H9 (cell line): Measurements from ENCODE around the gene YBX3. TPM values are rescaled to one million over a fixed set of nuclear protein-coding genes. Genes with fewer than 3 reads are reported as not detected.

Source experiments
- DNase-seq: peaks from one replicate; pipeline ENCODE4 v3.0.0-alpha.2; 2017
- H2AFZ ChIP-seq: one replicate; pipeline ENCODE4 v1.6.1; 2013; ENCODE audit warnings: mild to moderate bottlenecking, low read length, control low read depth, moderate library complexity
- H2AK5ac ChIP-seq: 2 replicates; pipeline ENCODE4 v1.6.1; 2013; ENCODE audit warnings: low read length, control low read depth, mixed read lengths; ENCODE audit not compliant: insufficient read length
- H2BK120ac ChIP-seq: one replicate; pipeline ENCODE4 v1.6.1; 2013; ENCODE audit warnings: low read depth, mild to moderate bottlenecking, low read length, control low read depth, inconsistent platforms; ENCODE audit not compliant: poor library complexity, severe bottlenecking
- H2BK12ac ChIP-seq: 2 replicates; pipeline ENCODE4 v1.6.1; 2013; ENCODE audit warnings: low read length, control low read depth, mixed read lengths, low read depth; ENCODE audit not compliant: insufficient read length
- H2BK15ac ChIP-seq: 2 replicates; pipeline ENCODE4 v1.6.1; 2013; ENCODE audit warnings: low read depth, low read length, control low read depth
- H2BK20ac ChIP-seq: one replicate; pipeline ENCODE4 v1.6.1; 2013; ENCODE audit warnings: low read depth, mild to moderate bottlenecking, low read length, control low read depth, inconsistent platforms; ENCODE audit not compliant: poor library complexity, severe bottlenecking
- H2BK5ac ChIP-seq: 2 replicates; pipeline ENCODE4 v1.6.1; 2013; ENCODE audit warnings: low read length, control low read depth, mixed read lengths; ENCODE audit not compliant: insufficient read length
- H3K14ac ChIP-seq: 2 replicates; pipeline ENCODE4 v1.6.1; 2013; ENCODE audit warnings: low read length, control low read depth; ENCODE audit not compliant: insufficient read depth
- H3K18ac ChIP-seq: 2 replicates; pipeline ENCODE4 v1.6.1; 2013; ENCODE audit warnings: low read depth, mild to moderate bottlenecking, mixed read lengths, low read length, control low read depth; ENCODE audit not compliant: insufficient read length
- H3K23ac ChIP-seq: 2 replicates; pipeline ENCODE4 v1.6.1; 2013; ENCODE audit warnings: low read length, control low read depth, mixed read lengths, low read depth; ENCODE audit not compliant: insufficient read length
- H3K23me2 ChIP-seq: 2 replicates; pipeline ENCODE4 v1.6.1; 2013; ENCODE audit warnings: low read depth, mild to moderate bottlenecking, mixed read lengths, low read length, control low read depth; ENCODE audit not compliant: insufficient read length, poor library complexity, severe bottlenecking
- H3K27ac ChIP-seq: 2 replicates; pipeline ENCODE4 v1.5.1; 2013; ENCODE audit warnings: low read length, control low read depth, mixed read lengths, low read depth; ENCODE audit not compliant: insufficient read length
- H3K27me3 ChIP-seq: 2 replicates; pipeline ENCODE4 v1.6.1; 2013; ENCODE audit warnings: low read length, control low read depth, inconsistent platforms; ENCODE audit not compliant: insufficient read depth
- H3K4ac ChIP-seq: 2 replicates; pipeline ENCODE4 v1.6.1; 2013; ENCODE audit warnings: low read depth, mild to moderate bottlenecking, control low read depth, inconsistent platforms, low read length, moderate library complexity
- H3K4me1 ChIP-seq: 2 replicates; pipeline ENCODE4 v1.6.1; 2013; ENCODE audit warnings: low read length, control low read depth, inconsistent platforms; ENCODE audit not compliant: insufficient read depth
- H3K4me2 ChIP-seq: 2 replicates; pipeline ENCODE4 v1.6.1; 2013; ENCODE audit warnings: low read length, control low read depth, mixed read lengths; ENCODE audit not compliant: insufficient read length, insufficient read depth
- H3K56ac ChIP-seq: 2 replicates; pipeline ENCODE4 v1.6.1; 2013; ENCODE audit warnings: low read depth, mild to moderate bottlenecking, mixed read lengths, low read length, control low read depth; ENCODE audit not compliant: insufficient read length
- H3K79me1 ChIP-seq: 2 replicates; pipeline ENCODE4 v1.6.1; 2013; ENCODE audit warnings: low read depth, mild to moderate bottlenecking, moderate library complexity, low read length, control low read depth, inconsistent platforms; ENCODE audit not compliant: insufficient read depth, poor library complexity, severe bottlenecking
- H3K79me2 ChIP-seq: 2 replicates; pipeline ENCODE4 v1.6.1; 2013; ENCODE audit warnings: low read length, control low read depth, inconsistent platforms; ENCODE audit not compliant: insufficient read depth
- H3K9ac ChIP-seq: 2 replicates; pipeline ENCODE4 v1.6.1; 2013; ENCODE audit warnings: low read length, control low read depth, mixed read lengths; ENCODE audit not compliant: insufficient read length; ENCODE audit errors: extremely low read depth
- H3K9me3 ChIP-seq: one replicate; pipeline ENCODE4 v1.6.1; 2013; ENCODE audit warnings: low read depth, low read length, inconsistent platforms; ENCODE audit not compliant: control insufficient read depth
- H3T11ph ChIP-seq: one replicate; pipeline ENCODE4 v1.6.1; 2013; ENCODE audit warnings: mild to moderate bottlenecking, low read length, control low read depth, inconsistent platforms
- H4K20me1 ChIP-seq: one replicate; pipeline ENCODE4 v1.6.1; 2013; ENCODE audit not compliant: control insufficient read depth, insufficient read length, insufficient read depth
- H4K5ac ChIP-seq: 2 replicates; pipeline ENCODE4 v1.6.1; 2013; ENCODE audit warnings: low read depth, mild to moderate bottlenecking, mixed read lengths, low read length, control low read depth; ENCODE audit not compliant: insufficient read length
- H4K8ac ChIP-seq: replicated peaks from 2 replicates; pipeline ENCODE4 v1.6.1; 2013; ENCODE audit warnings: low read length, control low read depth, mixed read lengths, low read depth; ENCODE audit not compliant: insufficient read length
- H4K91ac ChIP-seq: 2 replicates; pipeline ENCODE4 v1.6.1; 2013; ENCODE audit warnings: low read depth, mild to moderate bottlenecking, moderate library complexity, mixed read lengths, low read length, control low read depth; ENCODE audit not compliant: insufficient read length
- H3K27ac Mint-ChIP-seq, 3 experiments: 2 replicates in 2 of 3; 3 replicates in 1 of 3; pipeline ENCODE4 v1.8.0; 2020 to 2021; ENCODE audit warnings: mixed read lengths in 3 of 3, mild to moderate bottlenecking in 1 of 3, moderate library complexity in 1 of 3
- H3K27me3 Mint-ChIP-seq: 2 replicates; pipeline ENCODE4 v1.8.0; 2021; ENCODE audit warnings: low read depth, mild to moderate bottlenecking, moderate library complexity, mixed read lengths
- H3K36me3 Mint-ChIP-seq, 3 experiments: 2 replicates in 2 of 3; 3 replicates in 1 of 3; pipeline ENCODE4 v1.8.0; 2020 to 2021; ENCODE audit warnings: low read depth in 3 of 3, mixed read lengths in 3 of 3; ENCODE audit not compliant: insufficient read depth in 1 of 3
- H3K4me1 Mint-ChIP-seq, 2 experiments: 2 replicates each; pipeline ENCODE4 v1.8.0; 2020; ENCODE audit warnings: mixed read lengths in 2 of 2
- H3K4me3 Mint-ChIP-seq, 2 experiments: 2 replicates in 1 of 2; 3 replicates in 1 of 2; pipeline ENCODE4 v1.8.0; 2020 to 2021; ENCODE audit warnings: mild to moderate bottlenecking in 2 of 2, mixed read lengths in 2 of 2, moderate library complexity in 1 of 2
- H3K9me3 Mint-ChIP-seq, 2 experiments: 2 replicates in 1 of 2; 3 replicates in 1 of 2; pipeline ENCODE4 v1.8.0; 2020; ENCODE audit warnings: mild to moderate bottlenecking in 2 of 2, mixed read lengths in 2 of 2, moderate library complexity in 1 of 2
- WGBS: extraction: QIAGEN DNeasy Blood & Tissue Kit; methylation state at CpG from one replicate; pipeline ENCODE4 v1.1.7; 2013; ENCODE audit warnings: missing lambda C conversion rate, low lambda C conversion rate, mixed read lengths; ENCODE audit not compliant: insufficient read length; ENCODE audit errors: extremely low coverage; 5-methylcytosine and 5-hydroxymethylcytosine counted together
- total RNA-seq: library from RNA; stranded (reverse); gene quantifications from 2 replicates; pipeline ENCODE4 v1.2.1, GENCODE V29; 2021
- TF ChIP-seq, protein P1 (sequence below): fragments of 200-600 bp; sonication (generic); conservative IDR thresholded peaks from 3 replicates; pipeline ENCODE4 v1.8.0; 2021; ENCODE audit warnings: antibody characterized with exemption, mild to moderate bottlenecking

The YBX3 gene
- total RNA-seq, 1 experiment from 2014 or later: 343 TPM

DNA sequence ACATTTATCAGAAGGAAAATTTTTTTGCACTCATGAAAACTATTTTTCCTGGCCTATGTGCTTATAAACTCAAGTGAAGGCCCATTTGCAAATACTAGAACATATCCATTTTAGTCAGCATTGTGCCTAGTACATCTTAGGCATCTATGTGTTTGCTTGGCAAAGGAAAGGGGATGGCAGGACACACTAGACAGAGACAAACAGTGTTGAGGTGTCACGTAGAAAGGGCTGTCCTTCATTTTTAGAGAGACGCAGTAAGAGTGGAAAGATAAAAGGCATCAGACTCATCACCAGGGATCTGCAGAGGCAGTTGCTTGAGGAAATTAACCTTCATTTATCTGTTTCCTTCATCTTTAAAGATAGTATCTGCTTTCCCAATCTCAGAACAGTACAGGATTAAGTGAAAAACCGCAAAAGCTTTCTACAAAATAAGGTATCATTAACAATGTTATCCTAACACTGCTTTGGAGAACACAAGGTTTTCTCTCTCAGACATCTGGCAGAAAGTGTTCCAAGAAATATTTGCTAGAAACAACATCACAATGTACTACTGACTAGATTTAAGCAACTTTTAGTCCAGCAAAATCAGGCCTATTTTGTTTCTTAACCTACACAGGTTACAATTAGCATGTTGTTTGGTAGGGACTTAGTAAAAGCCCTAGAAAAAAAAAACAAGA is 2.0 kb downstream of the YBX3 start:
- WGBS: no CpG with 5 or more reads among the region's 3 CpGs
- no peak overlapping the region for H2AFZ ChIP-seq
- H3K4me2 ChIP-seq: peak overlapping the region; percentile 93
- no peaks in the 10 kb centered on the region for H4K20me1 ChIP-seq
- no peaks in the 10 kb centered on the region for H3K9me3 ChIP-seq
- peaks cover 0 to 2% of the 10 kb centered on the region in 2 experiments; a peak in 1 of 5 replicates for H3K9me3 Mint-ChIP-seq
- H2BK5ac ChIP-seq: no peak overlapping the region
- H3K27ac Mint-ChIP-seq: peak overlapping the region in 1 of 3 experiments; percentile 49; a peak in 2 of 7 replicates
- no peak overlapping the region for H3K23ac ChIP-seq
- no peak overlapping the region for H3K4ac ChIP-seq
- peaks cover 22% of the 10 kb centered on the region for H3K27me3 Mint-ChIP-seq
- peak overlapping the region; percentile 92 to 99 for H3K4me3 Mint-ChIP-seq
- H3K27me3 ChIP-seq: no peaks in the 10 kb centered on the region; the same call in 1 of the 2 replicates
- no peak overlapping the region for H2BK15ac ChIP-seq
- H4K5ac ChIP-seq: no peak overlapping the region
- no peak for DNase-seq
- peaks cover 27% of the 10 kb centered on the region for H3K79me2 ChIP-seq
- no peak overlapping the region for H3K27ac ChIP-seq
- no peak overlapping the region for H3K14ac ChIP-seq
- no peak overlapping the region for H2BK12ac ChIP-seq
- H2BK120ac ChIP-seq: no peak overlapping the region
- peak overlapping the region; percentile 49 for H3K9ac ChIP-seq
- TF ChIP-seq, protein P1, sequence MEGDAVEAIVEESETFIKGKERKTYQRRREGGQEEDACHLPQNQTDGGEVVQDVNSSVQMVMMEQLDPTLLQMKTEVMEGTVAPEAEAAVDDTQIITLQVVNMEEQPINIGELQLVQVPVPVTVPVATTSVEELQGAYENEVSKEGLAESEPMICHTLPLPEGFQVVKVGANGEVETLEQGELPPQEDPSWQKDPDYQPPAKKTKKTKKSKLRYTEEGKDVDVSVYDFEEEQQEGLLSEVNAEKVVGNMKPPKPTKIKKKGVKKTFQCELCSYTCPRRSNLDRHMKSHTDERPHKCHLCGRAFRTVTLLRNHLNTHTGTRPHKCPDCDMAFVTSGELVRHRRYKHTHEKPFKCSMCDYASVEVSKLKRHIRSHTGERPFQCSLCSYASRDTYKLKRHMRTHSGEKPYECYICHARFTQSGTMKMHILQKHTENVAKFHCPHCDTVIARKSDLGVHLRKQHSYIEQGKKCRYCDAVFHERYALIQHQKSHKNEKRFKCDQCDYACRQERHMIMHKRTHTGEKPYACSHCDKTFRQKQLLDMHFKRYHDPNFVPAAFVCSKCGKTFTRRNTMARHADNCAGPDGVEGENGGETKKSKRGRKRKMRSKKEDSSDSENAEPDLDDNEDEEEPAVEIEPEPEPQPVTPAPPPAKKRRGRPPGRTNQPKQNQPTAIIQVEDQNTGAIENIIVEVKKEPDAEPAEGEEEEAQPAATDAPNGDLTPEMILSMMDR: no peak
- no peak overlapping the region for H4K91ac ChIP-seq
- no peak overlapping the region for H4K8ac ChIP-seq
- peaks cover 2% of the 10 kb centered on the region; the same call in 1 of the 2 replicates for H3K4me1 ChIP-seq
- no peak overlapping the region for H2BK20ac ChIP-seq
- no peak overlapping the region for H2AK5ac ChIP-seq
- peaks cover 7 to 22% (median 8%) of the 10 kb centered on the region in 3 experiments; a peak in 6 of 7 replicates for H3K36me3 Mint-ChIP-seq
- peaks cover 3% of the 10 kb centered on the region for H3K23me2 ChIP-seq
- peaks cover 58 to 62% of the 10 kb centered on the region in 2 experiments for H3K4me1 Mint-ChIP-seq
- no peaks in the 10 kb centered on the region for H3K79me1 ChIP-seq
- no peak overlapping the region for H3K56ac ChIP-seq
- no peak overlapping the region for H3K18ac ChIP-seq
- H3T11ph ChIP-seq: no peak overlapping the region
